RPMI7951 (cell line): ENCODE data around the gene ZMYND8. TPM values are rescaled to one million over a fixed set of nuclear protein-coding genes. Genes with fewer than 3 reads are reported as not detected.
"Not testable (repeated sequence)": the region's sequence is repeated elsewhere in the genome, so short reads cannot be mapped to it uniquely, and the experiment has no call there.

Experiments
- DNase-seq: peaks from one replicate; pipeline ENCODE4 v3.0.0-alpha.2; 2012; ENCODE audit warnings: low read depth
- total RNA-seq: library from RNA; depleted of rRNA; stranded (reverse); fragments of >200 nt; shearing (Covaris generic); gene quantifications from 2 replicates; pipeline ENCODE4 v1.2.3, GENCODE V29; 2014; rRNA removed

ZMYND8 gene
- 26.6 and 36.0 TPM in 2 replicates for total RNA-seq

DNA sequence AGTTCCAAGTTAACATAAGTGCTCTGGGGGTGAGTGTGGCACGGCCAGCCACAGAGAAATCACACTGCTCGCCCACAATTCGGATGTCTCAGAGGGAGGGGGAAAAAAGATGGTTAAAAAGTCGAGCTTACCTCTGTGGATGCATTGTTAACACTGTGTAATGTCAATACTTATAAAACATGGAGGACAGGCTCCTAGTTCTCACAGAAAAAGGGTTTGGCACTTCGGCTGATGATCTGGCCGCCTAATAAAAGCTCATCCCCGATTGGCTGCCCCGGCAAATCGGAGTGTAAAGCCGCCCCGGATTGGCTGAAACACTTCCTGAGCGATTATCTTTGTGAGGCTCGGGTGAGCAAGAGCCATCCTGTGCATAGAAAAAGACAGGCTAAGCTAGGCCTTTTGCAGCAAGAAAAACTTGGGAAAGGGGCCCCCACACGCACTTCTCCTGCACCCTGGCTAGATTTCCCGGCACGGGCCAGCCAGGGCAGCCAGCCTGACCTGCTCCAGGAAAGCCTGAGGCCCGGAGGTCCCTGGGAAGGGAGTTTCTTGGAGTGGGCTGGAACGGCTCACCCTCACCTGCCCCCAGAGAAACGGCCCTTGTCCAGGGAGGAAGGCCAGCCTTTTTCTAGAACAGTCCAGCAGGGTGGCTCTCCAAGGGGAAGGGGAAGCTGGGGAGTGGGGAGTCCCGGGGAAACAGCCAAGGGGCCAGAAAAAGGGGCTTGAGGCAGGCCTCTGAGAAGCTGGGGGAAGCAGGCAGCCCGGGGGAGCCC, at the start of gene ZMYND8:
TSS of gene ZMYND8 (minus strand) at position 174 of the 770 bp plus-strand sequence. CDS start at position 145, 29 bp downstream.
- peak; percentile 96 for DNase-seq

DNA sequence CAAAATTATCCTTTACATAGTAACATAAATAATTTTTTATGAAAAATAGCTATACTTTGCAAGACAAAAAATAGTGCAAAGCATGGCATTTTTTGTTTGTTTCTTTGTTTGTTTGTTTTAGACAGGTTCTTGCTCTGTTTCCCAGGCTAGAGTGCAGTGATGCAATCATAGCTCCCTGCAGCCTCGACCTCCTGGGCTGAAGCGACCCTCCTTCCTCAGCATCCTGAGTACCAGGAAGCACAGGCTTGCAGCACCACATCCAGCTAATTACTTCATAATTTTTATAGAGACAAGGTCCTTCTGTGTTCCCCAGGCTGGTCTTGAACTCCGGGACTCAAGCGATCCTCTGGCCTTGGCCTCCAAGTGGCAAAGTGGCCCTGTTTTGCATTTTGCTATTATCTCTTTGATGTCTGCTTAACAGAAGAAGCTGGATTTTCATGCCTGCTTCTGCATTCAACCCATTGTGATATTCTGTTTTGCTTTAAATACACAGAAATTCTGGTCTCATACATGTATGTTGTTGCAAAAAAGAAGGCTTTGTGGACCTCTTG, 49.4 kb upstream of the ZMYND8 start:
- no peak for DNase-seq

DNA sequence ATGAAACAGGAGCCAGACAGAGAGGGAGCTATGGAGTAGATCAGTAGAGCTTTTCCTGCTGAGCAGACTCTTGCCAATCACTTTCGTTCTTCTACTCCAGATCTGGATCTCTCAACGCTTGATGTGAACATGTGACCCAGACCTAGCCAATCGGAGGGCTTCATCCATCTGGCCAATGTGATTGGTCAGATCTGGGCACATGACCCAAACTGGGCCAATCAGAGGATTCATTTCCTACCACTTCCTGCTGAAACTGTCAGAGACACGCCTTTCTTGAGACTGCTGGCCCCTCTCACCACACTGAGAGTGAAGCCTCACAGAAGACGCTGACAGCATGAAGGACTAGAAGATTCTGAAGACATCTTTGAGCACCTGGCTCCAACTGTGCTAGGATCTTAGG, 44.2 kb upstream of the ZMYND8 start:
- DNase-seq: peak; percentile 39

DNA sequence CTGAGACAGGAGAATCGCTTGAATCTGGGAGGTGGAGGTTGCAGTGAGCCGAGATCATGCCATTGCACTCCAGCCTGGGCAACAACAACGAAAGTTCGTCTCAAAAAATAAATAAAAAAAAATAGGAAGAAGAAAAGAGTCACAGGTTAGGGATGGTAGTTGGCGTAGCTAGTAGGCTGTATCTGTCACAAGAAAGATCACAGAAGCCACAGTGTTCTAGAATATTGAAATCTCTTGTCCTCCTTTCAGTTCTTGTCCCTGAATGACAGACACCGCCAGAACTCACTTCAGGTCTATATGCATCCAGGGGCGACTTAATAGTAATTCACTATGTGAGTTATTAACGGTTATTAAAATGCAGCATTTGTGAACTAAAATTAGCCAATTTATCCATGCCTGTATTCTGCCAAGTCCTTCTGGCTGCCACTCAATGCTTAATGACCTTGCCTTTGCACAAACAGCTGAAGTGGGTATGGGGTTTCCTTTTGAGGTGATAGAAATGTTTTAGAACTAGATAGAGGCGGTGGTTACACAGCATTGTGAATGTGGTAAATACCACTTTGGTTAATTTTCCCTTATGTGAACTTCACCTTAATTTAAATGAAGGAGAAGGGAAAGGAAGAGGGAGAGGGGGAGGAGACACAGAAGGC, 41.3 kb upstream of the ZMYND8 start:
- no peak for DNase-seq

DNA sequence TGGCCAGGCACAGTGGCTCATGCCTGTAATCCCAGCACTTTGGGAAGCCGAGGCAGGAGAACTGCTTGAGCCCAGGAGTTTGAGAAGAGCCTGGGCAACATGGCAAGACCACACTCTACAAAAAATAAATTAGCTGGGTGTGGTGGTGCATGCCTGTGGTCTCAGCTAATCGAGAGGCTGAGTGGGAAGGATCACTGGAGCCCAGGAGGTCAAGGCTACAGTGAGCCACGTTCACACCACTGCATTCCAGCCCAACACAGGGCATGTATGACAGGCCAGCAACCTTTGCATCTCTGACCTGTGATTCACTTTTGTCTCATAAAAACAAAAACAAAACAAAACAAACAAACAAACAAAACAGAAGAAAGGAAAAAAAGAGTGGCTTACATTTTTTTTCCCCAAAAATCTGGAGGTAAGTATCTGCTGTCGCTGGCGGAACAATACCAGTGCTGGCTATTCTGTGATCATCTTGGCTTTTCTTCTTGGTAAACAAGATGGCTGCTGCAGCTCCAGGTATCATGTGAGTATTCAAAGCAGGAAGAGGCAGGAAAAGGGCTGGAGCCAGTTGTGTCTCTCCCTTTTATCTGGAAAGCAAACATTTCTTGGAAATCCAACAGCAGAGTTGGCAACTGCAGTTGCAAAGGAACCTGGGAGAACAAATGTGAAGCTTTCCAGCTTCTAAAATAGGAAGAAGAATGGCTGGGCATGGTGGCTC, 40.4 kb upstream of the ZMYND8 start:
- DNase-seq: peak; percentile 55

DNA sequence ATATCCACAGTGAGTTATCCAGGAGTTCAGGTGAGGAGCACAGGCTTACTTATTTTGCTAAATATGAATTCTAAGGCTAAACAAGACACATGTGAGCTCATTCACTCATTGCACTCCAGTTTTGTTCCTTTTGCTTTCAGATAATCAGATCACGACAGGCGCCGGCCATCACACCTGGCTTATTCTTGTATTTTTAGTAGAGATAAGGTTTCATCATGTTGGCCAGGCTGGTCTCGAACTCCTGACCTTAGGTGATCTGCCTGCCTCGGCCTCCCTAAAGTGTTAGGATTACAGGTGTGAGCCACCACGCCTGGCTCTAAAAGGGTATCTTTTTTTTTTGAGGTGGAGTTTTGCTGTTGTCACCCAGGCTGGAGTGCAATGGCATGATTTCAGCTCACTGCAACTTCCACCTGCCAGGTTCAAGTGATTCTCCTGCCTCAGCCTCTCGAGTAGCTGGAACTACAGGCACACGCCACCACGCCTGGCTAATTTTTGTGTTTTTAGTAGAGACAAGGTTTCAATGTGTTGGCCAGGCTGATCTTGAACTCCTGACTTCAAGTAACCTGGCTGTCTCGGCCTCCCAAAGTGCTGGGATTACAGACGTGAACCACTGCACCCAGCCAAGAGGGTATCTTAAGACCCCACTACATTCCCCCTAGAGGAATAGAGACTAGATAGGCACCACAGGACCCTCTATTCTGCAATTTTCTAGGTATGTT, 37.5 kb upstream of the ZMYND8 start:
- not testable (repeated sequence) for DNase-seq

DNA sequence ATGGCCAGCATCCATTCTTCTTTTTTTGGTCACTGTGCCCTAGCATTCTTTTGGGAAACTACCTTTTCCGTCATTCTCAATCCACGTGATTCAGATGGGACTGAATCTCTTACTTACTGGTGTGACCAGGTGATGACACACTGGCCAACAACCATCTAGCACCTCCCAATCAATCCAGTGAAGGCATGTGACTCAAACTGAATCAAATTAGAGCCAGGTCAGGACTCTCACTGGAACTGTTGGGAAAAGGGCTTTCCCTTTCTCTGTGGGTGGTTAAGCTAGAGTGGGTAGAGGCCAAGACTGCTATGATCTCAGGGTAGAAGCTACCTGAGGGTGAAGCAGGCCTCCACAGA, 36.2 kb upstream of the ZMYND8 start:
- DNase-seq: peak; percentile 90

DNA sequence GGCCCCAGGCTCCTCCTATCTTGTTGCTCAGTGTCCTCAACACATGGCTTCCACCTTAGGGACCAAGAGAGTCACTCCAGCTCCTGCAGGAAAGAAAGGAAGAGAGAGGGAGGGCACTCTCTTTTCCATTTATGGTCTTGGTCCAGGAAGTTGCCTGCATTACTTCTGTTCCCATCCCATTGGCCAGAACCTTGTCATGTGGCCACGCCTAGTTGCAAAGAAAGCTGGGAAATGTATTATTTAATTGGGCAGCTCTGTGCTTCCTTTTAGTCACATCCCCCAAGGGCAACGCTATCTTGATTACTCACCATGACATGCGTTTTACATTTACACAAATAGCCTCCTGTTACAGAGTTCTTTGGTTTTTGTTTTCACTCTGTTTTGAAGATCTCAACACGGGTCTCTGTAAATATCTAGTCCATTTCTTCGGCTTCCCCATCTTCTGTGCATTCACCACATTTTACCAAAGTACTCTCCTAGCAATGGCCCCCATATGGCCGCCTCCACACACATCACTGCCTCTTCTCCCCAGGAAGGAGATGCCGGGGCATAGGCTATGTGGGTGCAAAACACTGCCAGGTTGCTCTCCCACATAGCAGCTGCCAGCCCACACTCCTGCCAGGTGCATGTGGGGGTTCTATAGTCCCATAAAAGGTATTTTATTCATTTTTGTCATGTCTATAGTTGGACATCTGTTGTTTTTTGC, 35.7 kb upstream of the ZMYND8 start:
- peak; percentile 100 for DNase-seq

DNA sequence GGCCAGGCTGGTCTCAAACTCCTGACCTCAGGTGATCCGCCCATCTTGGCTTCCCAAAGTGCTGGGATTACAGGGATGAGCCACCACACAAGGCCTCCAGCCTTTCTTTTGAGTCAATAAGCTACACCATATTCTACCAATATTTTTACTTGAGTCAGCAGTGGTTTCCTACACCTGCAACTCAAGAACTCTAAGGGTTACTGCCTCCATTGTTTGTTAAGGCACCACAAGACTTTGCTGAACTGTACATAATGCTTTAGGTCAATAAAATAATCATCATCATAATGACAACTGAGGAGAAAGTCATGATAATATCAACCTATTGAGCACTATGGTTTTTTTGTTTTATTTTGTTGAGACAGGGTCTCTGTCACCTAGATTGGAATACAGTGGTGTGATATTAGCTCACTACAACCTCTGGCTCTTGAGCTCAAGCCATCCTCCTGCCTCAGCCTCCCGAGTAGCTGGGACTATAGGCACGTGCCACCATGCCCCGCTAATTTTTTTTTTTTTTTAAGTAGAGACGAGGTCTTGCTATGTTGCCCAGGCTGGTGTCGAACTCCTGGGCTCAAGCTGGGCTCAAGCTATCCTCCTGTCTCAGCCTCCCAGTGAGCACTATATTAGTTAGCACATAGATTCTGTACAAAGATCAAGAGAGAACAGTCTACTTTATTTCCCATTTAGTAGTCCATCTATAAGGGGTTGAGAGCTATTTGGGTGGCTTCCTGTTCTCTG, 34.9 kb upstream of the ZMYND8 start:
- DNase-seq: no peak

DNA sequence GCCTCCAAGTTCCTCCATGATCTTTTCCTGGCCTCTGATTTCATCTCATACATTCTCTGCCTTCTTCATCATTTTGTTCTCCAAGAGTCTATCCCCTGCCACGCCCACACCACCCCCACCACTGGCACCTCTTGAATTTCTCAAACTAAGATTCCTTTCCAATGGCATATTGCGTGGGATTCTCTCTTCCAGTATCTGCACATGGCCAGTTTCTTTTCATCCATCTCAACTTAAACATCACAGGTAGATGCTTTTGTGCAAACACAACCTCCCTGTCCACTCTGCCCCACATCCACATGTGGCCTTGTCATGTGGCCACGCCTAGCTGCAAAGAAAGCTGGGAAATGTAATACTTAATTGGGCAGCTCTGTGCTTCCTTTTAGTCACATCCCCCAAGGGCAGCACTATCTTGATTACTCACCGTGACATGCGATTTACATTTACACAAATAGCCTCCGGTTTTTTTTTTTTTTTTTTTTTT, 33.4 kb upstream of the ZMYND8 start:
- DNase-seq: peak; percentile 99

DNA sequence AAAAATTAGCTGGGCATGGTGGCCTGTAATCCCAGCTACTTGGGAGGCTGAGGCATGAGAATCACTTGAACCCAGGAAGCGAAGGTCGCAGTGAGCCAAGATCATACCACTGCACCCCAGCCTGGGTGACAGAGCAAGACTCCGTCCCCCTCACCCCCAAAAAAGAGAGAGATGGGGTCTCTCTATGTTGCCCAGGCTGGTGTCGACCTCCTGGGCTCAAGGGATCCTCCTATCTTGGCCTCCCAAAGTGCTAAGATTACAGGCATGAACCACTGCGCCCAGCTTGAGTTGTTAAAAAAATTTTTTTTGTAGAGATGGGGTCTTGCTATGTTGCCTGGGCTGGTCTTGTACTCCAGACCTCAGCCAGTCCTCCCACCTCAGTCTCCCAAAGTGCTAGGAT, 29.5 kb upstream of the ZMYND8 start:
- not testable (repeated sequence) for DNase-seq

DNA sequence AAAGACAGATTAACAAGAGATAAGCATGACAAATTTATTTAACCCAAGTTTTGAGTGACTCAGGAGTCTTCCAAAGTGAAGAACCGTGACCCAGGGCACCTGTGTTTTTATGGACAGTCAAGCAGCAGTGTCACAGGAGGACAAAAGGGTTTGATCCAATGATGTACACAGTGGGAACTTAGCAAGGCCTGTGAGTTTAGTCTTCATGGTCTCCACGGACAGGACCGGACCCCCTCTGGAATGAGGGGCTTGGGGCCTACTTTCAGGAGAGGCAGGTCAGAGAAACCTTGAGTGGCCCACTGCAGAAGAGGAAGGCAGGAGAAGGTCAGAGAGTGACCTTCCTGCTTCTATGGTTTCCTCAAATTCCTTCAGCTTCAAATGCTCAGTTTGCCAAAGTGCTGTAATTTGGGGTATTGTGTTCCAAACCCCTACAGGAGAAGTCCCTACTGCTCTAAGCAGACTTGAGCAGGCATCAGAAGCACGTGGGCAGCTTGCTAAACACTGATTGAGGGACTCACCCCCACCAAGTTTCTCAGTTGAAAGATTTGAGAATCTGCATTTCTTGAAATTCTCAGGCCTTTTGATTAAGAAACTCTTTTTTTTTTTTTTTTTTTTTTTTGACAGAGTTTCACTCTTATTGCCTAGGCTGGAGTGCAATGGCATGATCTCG, 26.4 kb upstream of the ZMYND8 start:
- DNase-seq: no peak

DNA sequence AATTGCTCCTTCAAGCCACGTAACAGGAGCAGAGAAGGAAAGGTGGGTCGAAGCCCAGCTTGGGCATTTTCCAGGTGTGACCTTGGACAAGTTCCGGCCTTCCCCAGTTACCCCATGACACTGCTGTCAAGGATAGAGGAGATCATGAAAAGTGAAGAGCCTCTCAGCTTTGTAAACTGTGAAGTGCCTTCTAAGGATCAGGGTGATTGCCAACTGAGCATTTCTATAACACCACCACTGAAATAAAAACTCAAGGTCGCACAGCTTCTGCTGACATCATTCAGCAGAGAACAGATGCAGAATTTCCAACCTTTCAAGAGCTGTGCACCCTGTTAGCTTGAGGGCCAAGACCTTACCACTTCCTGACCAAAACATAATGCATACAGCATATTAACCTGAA, 24.0 kb upstream of the ZMYND8 start:
- no peak for DNase-seq

DNA sequence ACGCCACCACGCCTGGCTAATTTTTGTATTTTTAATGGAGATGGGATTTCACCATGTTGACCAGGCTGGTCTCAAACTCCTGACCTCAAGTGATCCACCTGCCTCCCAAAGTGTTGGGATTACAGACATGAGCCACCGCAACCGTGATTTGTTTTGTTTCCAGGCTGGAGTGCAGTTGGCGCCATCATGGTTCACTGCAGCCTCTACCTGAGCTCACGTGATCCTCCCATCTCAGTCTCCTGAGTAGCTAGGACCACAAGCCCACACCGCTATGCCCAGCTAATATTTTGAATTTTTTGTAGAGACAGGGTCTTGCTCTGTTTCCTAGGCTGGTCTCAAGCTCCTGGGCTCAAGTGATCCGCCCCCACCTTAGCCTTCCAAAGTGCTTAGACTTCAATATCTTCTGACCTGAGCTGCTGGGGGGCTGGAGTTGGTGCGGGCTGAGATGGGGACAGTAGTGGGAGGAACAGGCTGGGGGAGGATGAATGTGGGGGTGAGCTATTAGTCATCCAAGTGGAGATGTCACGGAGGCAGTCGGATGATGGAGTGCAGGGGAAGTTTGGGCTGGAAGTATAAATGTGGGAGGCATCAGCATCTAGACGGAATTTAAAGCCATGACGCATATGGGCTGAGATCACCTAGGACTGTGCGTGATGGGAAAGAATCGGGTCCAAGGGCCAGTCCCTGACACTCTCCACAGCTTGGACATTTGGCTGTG, 23.1 kb upstream of the ZMYND8 start:
- peak; percentile 94 for DNase-seq

DNA sequence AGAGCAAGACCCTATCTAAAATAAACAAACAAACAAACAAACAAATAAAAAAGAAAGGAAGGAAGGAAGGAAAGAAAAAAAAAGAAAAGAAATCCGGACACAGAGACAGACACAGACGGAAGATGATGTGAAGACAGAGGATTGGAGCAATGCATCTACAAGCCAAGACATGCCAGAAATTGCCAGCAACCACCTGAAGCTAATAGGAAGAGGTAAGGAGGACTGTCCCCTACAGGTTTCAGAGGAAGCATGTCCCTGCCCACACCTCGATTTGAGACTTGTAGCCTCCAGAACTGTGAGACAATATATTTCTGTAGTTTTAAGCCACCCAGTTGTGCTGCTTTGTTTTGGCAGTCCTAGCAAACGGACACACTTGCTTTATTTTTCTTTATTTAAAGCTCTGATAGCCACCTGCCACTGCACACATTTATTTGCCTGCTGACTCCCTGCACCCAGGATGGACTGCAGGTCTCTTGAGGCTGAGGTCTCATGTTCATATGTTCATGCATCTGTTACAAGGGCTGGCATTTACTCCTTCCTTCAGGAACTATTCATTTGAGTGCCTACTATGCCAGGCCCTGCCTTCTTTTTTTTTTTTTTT, 20.7 kb upstream of the ZMYND8 start:
- DNase-seq: no peak

DNA sequence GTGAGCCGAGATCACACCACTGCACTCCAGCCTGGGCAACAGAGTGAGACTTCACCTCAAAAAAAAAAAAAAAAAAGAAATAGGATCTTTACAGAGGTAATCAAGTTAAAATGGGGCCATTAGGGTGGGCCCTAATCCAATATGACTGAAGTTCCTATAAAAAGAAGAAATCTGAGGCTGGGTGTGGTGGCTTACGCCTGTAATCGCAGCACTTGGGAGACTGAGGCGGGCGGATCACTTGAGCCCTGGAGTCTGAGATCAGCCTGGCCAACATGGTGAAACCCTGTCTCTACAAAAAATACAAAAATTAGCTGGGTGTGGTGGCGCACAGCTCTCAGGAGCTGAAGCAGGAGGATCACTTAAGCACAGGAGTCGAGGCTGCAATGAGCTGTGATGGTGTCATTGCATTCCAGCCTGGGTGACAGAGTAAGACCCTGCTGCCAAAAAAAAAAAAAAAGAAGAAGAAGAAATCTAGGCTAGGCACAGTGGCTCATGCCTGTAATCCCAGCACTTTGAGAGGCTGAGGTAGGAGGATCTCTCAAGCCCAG, 19.7 kb upstream of the ZMYND8 start:
- DNase-seq: not testable (repeated sequence)

DNA sequence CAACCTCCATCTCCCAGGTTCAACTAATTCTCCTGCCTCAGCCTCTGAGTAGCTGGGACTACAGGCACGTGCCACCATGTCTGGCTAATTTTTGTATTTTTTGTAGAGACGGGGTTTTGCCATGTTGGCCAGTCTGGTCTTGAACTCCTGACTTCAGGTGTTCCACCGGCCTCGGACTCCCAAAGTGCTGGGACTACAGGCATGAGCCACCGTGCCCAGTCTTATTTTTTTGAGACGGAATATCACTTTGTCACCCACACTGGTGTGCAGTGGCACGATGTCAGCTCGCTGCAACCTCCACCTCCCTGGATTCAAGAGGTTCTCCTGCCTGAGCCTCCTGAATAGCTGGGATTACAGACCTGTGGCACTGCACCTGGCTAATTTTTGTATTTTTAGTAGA, 17.6 kb upstream of the ZMYND8 start:
- not testable (repeated sequence) for DNase-seq

DNA sequence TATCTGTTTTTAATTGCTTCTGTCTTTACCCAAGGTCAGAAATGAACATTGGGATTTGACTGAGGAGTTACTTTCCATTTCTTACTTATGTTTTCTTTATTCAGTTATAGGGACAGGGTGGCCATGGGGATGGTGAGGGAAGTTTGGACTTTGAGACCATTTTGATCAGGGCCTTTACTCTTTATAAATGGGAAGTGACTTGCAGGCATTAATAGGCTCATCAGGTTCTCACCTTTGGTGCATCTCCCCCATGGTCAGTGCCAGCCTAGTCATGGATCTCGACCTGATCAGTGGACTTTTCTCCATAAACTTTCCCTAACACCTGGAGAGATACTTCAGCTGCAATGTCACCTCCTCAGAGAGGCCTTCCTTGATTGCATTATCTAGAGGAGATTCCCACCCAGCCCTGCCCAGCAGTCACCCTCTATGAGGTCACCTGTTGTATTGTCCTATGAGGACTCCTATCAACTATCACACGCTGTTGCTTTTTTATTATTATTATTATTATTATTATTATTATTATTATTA, 16.8 kb upstream of the ZMYND8 start:
- no peak for DNase-seq
